H1 (cell line): ENCODE results near the gene SRGAP3. TPM values are rescaled to one million over a fixed set of nuclear protein-coding genes. Genes with fewer than 3 reads are reported as not detected.

ENCODE experiments used
- CTCF ChIA-PET: fragments of 300-600 bp; sonication (Branson Sonifier 250); formaldehyde crosslinking; loops from one replicate; lab custom pipeline; 2021; ENCODE audit not compliant: partially characterized antibody; lab: Charles Lee
- POLR2A ChIA-PET: fragments of 300-600 bp; sonication (Branson Sonifier 250); formaldehyde crosslinking; loops from one replicate; lab custom pipeline; 2021; ENCODE audit warnings: inconsistent platforms; ENCODE audit not compliant: partially characterized antibody; lab: Charles Lee
- DNase-seq, 2 experiments: peaks; one replicate each; pipeline versions ENCODE4 v3.0.0 to v3.0.0-alpha.2; 2010 to 2022; ENCODE audit warnings: low spot score in 2 of 2, low read depth in 1 of 2, mixed read lengths in 1 of 2
- FAIRE-seq: peaks from 2 replicates; lab custom pipeline; 2011; peaks lifted over from hg19 to GRCh38; lab: Jason Lieb, UNC
- H2AFZ ChIP-seq: 2 replicates; pipeline ENCODE4 v1.8.1; 2012; ENCODE audit warnings: low read length, inconsistent platforms
- H2AK5ac ChIP-seq: 2 replicates; pipeline ENCODE4 v1.6.1; 2013; ENCODE audit warnings: low read depth, low read length
- H2BK120ac ChIP-seq: replicated peaks from 2 replicates; pipeline ENCODE3; 2013; ENCODE audit warnings: low read depth, low read length, inconsistent platforms
- H2BK12ac ChIP-seq: 2 replicates; pipeline ENCODE4 v1.6.1; 2013; ENCODE audit warnings: low read depth, low read length
- H2BK15ac ChIP-seq: 2 replicates; pipeline ENCODE4 v1.6.1; 2013; ENCODE audit warnings: low read length
- H2BK20ac ChIP-seq: 2 replicates; pipeline ENCODE4 v1.6.1; 2013; ENCODE audit warnings: low read length
- H2BK5ac ChIP-seq: 2 replicates; pipeline ENCODE4 v1.6.1; 2013; ENCODE audit warnings: low read depth, low read length
- H3K14ac ChIP-seq: 2 replicates; pipeline ENCODE4 v1.6.1; 2013; ENCODE audit warnings: inconsistent platforms; ENCODE audit not compliant: insufficient read length
- H3K18ac ChIP-seq: 2 replicates; pipeline ENCODE4 v1.6.1; 2013; ENCODE audit warnings: low read length; ENCODE audit errors: extremely low read depth
- H3K23ac ChIP-seq: 2 replicates; pipeline ENCODE4 v1.6.1; 2013; ENCODE audit warnings: inconsistent platforms; ENCODE audit not compliant: insufficient read length
- H3K23me2 ChIP-seq: 2 replicates; pipeline ENCODE4 v1.6.1; 2013; ENCODE audit warnings: low read depth, low read length
- H3K27ac ChIP-seq: 2 replicates; pipeline ENCODE4 v1.6.1; 2011; ENCODE audit warnings: low read depth, low read length, inconsistent platforms
- H3K27me3 ChIP-seq, 4 experiments: replicated peaks in 1 of 4; 1 replicate in 1 of 4; 2 replicates in 3 of 4; pipeline versions ENCODE4 v1.6.1 to v1.8.1; 2011 to 2013; ENCODE audit warnings: low read length in 3 of 4, mild to moderate bottlenecking in 3 of 4, inconsistent platforms in 2 of 4, mixed read lengths in 2 of 4, moderate library complexity in 1 of 4; ENCODE audit not compliant: control insufficient read depth in 3 of 4, insufficient read depth in 3 of 4; ENCODE audit errors: extremely low read depth in 1 of 4
- H3K36me3 ChIP-seq, 4 experiments: 2 replicates each; pipeline versions ENCODE4 v1.6.1 to v1.8.1; 2011 to 2013; ENCODE audit warnings: mild to moderate bottlenecking in 4 of 4, low read length in 3 of 4, moderate library complexity in 2 of 4, control low read depth in 1 of 4, inconsistent platforms in 1 of 4; ENCODE audit not compliant: insufficient read depth in 4 of 4, control insufficient read depth in 2 of 4
- H3K4ac ChIP-seq: replicated peaks from 2 replicates; pipeline ENCODE3; 2013; ENCODE audit warnings: low read length, low read depth, mixed read lengths, inconsistent platforms; ENCODE audit not compliant: insufficient read length
- H3K4me1 ChIP-seq, 4 experiments: replicated peaks in 1 of 4; 1 replicate in 1 of 4; 2 replicates in 3 of 4; pipeline versions ENCODE4 v1.6.1 to v1.8.1; 2011 to 2013; ENCODE audit warnings: low read length in 3 of 4, inconsistent platforms in 2 of 4, mixed read lengths in 1 of 4; ENCODE audit not compliant: insufficient read depth in 4 of 4, control insufficient read depth in 3 of 4
- H3K4me2 ChIP-seq, 2 experiments: 2 replicates each; pipeline versions ENCODE4 v1.6.1 to v1.8.1; 2011 to 2013; ENCODE audit warnings: low read depth in 2 of 2, low read length in 2 of 2, control low read depth in 1 of 2, inconsistent platforms in 1 of 2, mild to moderate bottlenecking in 1 of 2; ENCODE audit not compliant: insufficient read depth in 1 of 2
- H3K4me3 ChIP-seq, 4 experiments: fragments of 200-600, 300-600 bp in 1 of 4; sonication (generic), shearing (Covaris generic), sonication (Bioruptor Twin) in 1 of 4; 2 replicates each; pipeline versions ENCODE4 v1.5.1 to v1.8.1; 2011 to 2016; ENCODE audit warnings: low read length in 4 of 4, low read depth in 3 of 4, control low read depth in 2 of 4, inconsistent platforms in 2 of 4, mild to moderate bottlenecking in 2 of 4, mixed read lengths in 1 of 4, moderate library complexity in 1 of 4; ENCODE audit not compliant: insufficient read depth in 2 of 4; ENCODE audit errors: extremely low read depth in 1 of 4
- H3K56ac ChIP-seq: replicated peaks from 2 replicates; pipeline ENCODE3; 2013; ENCODE audit warnings: low read depth, mild to moderate bottlenecking, mixed read lengths, low read length, inconsistent platforms; ENCODE audit not compliant: insufficient read length
- H3K79me1 ChIP-seq: 2 replicates; pipeline ENCODE4 v1.6.1; 2013; ENCODE audit warnings: low read depth, low read length, control low read depth
- H3K79me2 ChIP-seq, 2 experiments: 2 replicates each; pipeline versions ENCODE4 v1.6.1 to v1.8.1; 2012 to 2013; ENCODE audit warnings: low read length in 2 of 2, mild to moderate bottlenecking in 2 of 2, inconsistent platforms in 1 of 2; ENCODE audit not compliant: insufficient read depth in 2 of 2, control insufficient read depth in 1 of 2
- H3K9ac ChIP-seq, 4 experiments: replicated peaks in 1 of 4; 1 replicate in 1 of 4; 2 replicates in 3 of 4; pipeline versions ENCODE4 v1.6.1 to v1.8.1; 2011 to 2013; ENCODE audit warnings: low read depth in 3 of 4, low read length in 3 of 4, control low read depth in 2 of 4, mild to moderate bottlenecking in 2 of 4, moderate library complexity in 2 of 4, inconsistent platforms in 1 of 4; ENCODE audit errors: extremely low read depth in 1 of 4
- H3K9me3 ChIP-seq, 2 experiments: 2 replicates each; pipeline versions ENCODE4 v1.6.1 to v1.8.1; 2012 to 2013; ENCODE audit warnings: mild to moderate bottlenecking in 2 of 2, moderate library complexity in 2 of 2, control low read depth in 1 of 2, inconsistent platforms in 1 of 2, low read depth in 1 of 2, low read length in 1 of 2, mixed read lengths in 1 of 2; ENCODE audit not compliant: insufficient read depth in 2 of 2
- H4K20me1 ChIP-seq, 2 experiments: replicated peaks in 1 of 2; 2 replicates each; pipeline versions ENCODE3 to v1.8.1; 2011 to 2013; ENCODE audit warnings: inconsistent platforms in 2 of 2, low read length in 2 of 2, mild to moderate bottlenecking in 1 of 2; ENCODE audit not compliant: insufficient read depth in 2 of 2, control insufficient read depth in 1 of 2
- H4K5ac ChIP-seq: 2 replicates; pipeline ENCODE4 v1.6.1; 2013; ENCODE audit warnings: low read length, low read depth, mixed read lengths, inconsistent platforms; ENCODE audit not compliant: insufficient read length
- H4K8ac ChIP-seq: 2 replicates; pipeline ENCODE4 v1.8.0; 2013; ENCODE audit warnings: mild to moderate bottlenecking, moderate library complexity, low read length, inconsistent platforms; ENCODE audit not compliant: insufficient read depth; ENCODE audit errors: extremely low read depth
- H4K91ac ChIP-seq: replicated peaks from 2 replicates; pipeline ENCODE3; 2013; ENCODE audit warnings: low read length, mixed read lengths, inconsistent platforms; ENCODE audit not compliant: insufficient read length
- BCL11A ChIP-seq, 2 experiments: IDR thresholded peaks; one replicate each; pipeline ENCODE4 v1.6.1; 2011; ENCODE audit warnings: low read depth in 2 of 2, low read length in 2 of 2, mild to moderate bottlenecking in 2 of 2
- BRCA1 ChIP-seq: IDR thresholded peaks from 2 replicates; pipeline ENCODE4 v1.6.1; 2012; ENCODE audit warnings: low read depth, low read length, improper control_type of control experiment
- SP4 ChIP-seq: IDR thresholded peaks from 2 replicates; pipeline ENCODE4 v1.6.1; 2012; ENCODE audit warnings: low read length, inconsistent platforms
- WGBS, 2 experiments: shearing (Covaris generic) in 1 of 2; methylation state at CpG; one replicate each; pipeline versions ENCODE4 v1.1.6 to v1.1.7; 2013 to 2015; ENCODE audit warnings: low lambda C conversion rate in 2 of 2, mixed read lengths in 2 of 2, inconsistent platforms in 1 of 2, low coverage in 1 of 2, missing lambda C conversion rate in 1 of 2; ENCODE audit not compliant: insufficient replicate concordance in 2 of 2, insufficient coverage in 1 of 2, insufficient read length in 1 of 2; ENCODE audit errors: extremely low coverage in 1 of 2, missing lambda C conversion rate in 1 of 2; 5-methylcytosine and 5-hydroxymethylcytosine counted together
- polyA plus RNA-seq, 7 experiments: library from polyadenylated mRNA; depleted of rRNA in 3 of 7; stranded (reverse) in 5 of 7; unstranded in 2 of 7; fragments of >200 nt in 5 of 7; fragments of 200-250 nt in 2 of 7; gene quantifications; 1 replicate in 5 of 7; 2 replicates in 1 of 7; 4 replicates in 1 of 7; pipeline versions ENCODE4 v1.2.1 to v1.2.3, GENCODE V29; 2011 to 2013; ENCODE audit warnings: missing spikeins in 2 of 7, mixed read lengths in 2 of 7
- total RNA-seq: library from RNA; stranded (reverse); fragmentation: NEBNext Ultra II Directional; extraction: Animal tissue kit (Norgen Biotek cat#: 25700); gene quantifications from 2 replicates; pipeline ENCODE4 v1.2.1, GENCODE V29; 2021

Gene SRGAP3
- total and polyA plus RNA-seq, 2 of the 8 experiments (the other 6 are each of a cell fraction or from before 2014, with no cell fraction given) = 5.8 to 11.4 TPM

DNA sequence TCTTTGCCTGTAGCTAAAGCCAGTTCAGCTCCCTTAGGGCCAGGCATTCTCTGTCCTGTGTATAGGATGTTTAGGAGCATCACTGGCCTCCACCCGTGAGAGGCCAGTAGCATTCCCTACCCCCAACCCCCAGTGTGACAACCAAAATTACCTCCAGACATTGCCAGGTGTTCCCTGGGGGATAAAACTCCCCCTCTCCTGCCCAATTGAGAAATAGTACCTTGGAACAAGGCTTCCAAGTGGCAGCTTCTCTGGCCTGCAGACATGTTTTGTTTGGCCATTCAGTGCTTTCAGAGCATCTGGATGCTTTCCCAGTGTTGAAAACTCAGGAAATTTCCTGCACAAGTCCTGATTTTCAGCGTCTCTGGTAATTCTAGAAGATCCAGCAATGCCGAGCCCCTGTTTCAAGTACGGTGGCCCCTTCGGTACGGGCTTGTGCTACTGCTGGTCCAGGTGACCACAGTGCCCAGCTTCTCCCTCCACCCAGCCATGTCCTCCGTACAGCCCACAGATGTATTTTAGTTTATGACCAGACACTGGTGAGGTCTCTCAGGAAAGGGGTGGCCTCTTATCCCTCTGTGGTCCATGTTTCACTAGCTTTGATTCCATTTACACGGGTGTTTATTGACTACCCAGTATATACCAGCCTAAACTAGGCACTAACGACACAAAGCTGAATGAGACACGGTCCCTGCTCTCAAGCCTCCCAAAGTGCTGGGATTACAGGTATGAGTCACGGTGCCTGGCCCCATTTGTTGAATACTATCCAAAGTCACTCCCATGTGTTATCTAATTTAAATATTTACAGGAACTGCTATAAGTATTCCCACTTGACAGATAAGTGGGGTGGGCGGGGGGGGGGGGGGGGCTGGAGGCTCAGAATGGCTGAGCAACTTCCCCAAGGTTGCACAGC, 160.7 kb downstream of the SRGAP3 start:
- no peaks in the 10 kb centered on the region for H3K27me3 ChIP-seq
- H2BK12ac ChIP-seq = no peak overlapping the region
- H4K5ac ChIP-seq = no peak overlapping the region
- POLR2A ChIA-PET = interaction anchor here (2.0 to 2.3 kb wide), 2 partner anchors 10 to 13 kb away, joined by 5 to 11 read pairs; no protein-coding TSS in a partner anchor
- H3K4ac ChIP-seq = no peak overlapping the region
- no peaks in the 10 kb centered on the region for H3K79me1 ChIP-seq
- H3K79me2 ChIP-seq = no peaks in the 10 kb centered on the region
- H3K9me3 ChIP-seq = no peaks in the 10 kb centered on the region
- DNase-seq (no peak), FAIRE-seq (no peak)
- CTCF ChIA-PET = interaction anchor here (0.5 to 2.4 kb wide), 7 partner anchors 10 to 275 kb away, joined by 3 to 8 read pairs (median 3); no protein-coding TSS in a partner anchor
- no peak overlapping the region for H3K27ac ChIP-seq
- H4K91ac ChIP-seq = no peak overlapping the region
- TF ChIP-seq BCL11A (IDR thresholded peaks at IDR 0.05; ENCODE audit: low read depth in 2 of 2, low read length in 2 of 2) (no peak), SP4 (no peak), BRCA1 (no peak)
- H3K36me3 ChIP-seq = no peaks in the 10 kb centered on the region
- H3K18ac ChIP-seq = no peak overlapping the region
- peaks cover 5% of the 10 kb centered on the region; the same call in 1 of the 2 replicates for H3K23me2 ChIP-seq
- peaks cover 0 to 4% (median 0%) of the 10 kb centered on the region in 4 experiments; a peak in 2 of 7 replicates for H3K4me1 ChIP-seq
- H2BK5ac ChIP-seq = no peak overlapping the region
- no peak overlapping the region for H3K4me3 ChIP-seq
- no peak overlapping the region for H3K56ac ChIP-seq
- no peak overlapping the region for H2AFZ ChIP-seq
- no peak overlapping the region for H2BK20ac ChIP-seq
- no peak overlapping the region for H3K9ac ChIP-seq
- H3K4me2 ChIP-seq = no peak overlapping the region
- no peak overlapping the region for H4K8ac ChIP-seq
- H2AK5ac ChIP-seq = no peak overlapping the region
- no peaks in the 10 kb centered on the region for H4K20me1 ChIP-seq
- H2BK15ac ChIP-seq = 0 out of 2 replicates have a peak overlapping the region, but pooled peaks have one; percentile 12
- 89% methylated on average over 11 of the region's 12 CpGs; no CpG with 5 or more reads in 1 of the 2 experiments for WGBS, 2 experiments
- H2BK120ac ChIP-seq = no peak overlapping the region
- no peak overlapping the region for H3K14ac ChIP-seq
- H3K23ac ChIP-seq = no peak overlapping the region
